GM15510 (cell line): ENCODE measurements around the gene CBX8.

ENCODE experiments used
- POLR2A ChIP-seq: IDR thresholded peaks from 3 replicates; pipeline ENCODE4 v1.6.1; 2011; ENCODE audit warnings: borderline replicate concordance; ENCODE audit not compliant: insufficient read length; ENCODE audit errors: extremely low read depth

The CBX8 gene

DNA sequence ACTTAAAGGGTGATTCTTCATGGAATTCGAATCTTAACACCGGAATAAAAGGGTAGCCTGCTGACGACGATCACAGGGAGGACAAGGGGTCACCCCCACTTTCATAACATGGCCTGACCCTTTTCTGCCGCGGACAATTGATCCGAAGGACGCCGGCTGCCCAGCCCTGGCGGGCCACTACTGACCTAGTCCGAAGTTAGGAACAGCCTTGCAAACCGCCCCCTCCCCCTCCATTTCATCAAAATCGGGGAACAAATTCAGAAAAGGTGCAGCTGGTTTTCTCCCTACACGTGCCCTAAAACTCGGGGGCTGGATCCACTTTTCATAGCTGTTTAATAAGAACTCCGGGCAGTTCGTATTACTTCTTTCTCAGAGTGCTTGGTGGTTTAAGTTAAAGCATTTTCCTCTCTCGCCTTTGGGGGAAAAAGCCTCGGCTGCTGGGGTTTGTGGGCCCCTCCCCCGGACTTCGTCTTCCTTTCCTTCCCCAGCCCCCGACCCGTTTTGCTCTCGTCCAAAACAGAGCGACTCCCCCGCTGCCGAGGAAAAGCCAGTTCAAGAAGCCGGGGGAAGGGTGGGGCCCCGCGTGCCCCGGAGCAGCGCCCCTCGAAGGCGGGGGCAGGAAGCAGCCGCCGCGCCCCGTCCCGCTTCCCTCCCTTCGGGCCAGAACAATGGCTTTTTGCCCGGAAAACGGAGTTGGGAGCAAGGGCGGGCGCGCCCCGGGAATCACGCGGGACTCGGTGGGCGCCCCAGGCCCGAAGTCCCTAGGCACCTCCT, 19.6 kb downstream of the CBX8 start:
- no peak for TF ChIP-seq POLR2A

DNA sequence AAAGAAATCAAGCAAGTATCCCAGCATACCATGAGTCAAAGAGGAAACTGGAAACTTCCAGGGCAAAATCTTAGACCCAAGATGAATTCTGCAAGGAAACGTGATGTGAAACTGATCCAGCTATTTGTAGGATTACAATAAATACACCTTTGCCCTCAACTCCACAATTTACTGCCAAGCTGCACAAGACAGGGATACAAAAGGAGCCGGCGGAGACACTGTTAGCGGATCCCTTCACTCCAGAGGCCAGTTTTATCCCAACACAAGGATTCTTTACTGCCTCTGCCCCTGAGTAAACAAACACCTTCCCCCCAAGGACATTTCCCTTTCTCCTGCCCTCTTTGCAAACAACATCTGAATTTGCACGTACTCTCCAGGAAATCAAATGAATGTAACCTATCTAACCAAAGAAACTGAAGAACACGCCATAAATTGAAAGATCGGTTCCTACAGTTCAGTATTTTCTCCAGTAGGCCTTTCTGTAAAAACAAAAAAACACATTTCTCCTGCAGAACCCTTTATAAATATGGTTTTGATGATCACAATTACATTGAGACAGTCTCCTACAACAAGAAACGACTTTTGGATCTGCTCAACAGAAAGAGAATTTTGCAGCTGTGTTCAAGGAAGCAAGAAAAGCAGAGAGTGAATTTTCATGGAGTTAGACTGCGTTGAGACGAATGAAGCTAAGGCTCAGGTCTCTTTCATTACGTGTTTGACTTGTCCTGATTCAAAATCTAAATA, 20.3 kb downstream of the CBX8 start:
- no peak for TF ChIP-seq POLR2A

DNA sequence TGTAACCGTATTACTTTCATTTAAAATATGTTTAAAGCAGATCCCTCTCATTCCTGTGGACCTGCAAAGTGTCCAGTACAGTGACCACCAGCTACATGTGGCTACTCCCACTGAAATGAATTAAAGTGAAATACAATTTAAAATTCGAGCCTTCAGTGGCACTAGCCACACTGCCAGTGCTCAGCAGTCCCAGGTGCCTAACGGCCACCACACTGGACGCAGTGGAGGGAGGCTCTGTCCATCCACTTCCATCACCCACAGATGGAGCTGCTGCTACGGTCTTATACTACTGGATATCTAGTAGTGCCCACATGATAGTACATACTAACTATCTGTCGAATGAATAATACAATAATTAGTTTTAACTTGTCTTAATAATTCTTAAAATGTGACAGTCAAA, 21.2 kb downstream of the CBX8 start:
- no peak for TF ChIP-seq POLR2A

DNA sequence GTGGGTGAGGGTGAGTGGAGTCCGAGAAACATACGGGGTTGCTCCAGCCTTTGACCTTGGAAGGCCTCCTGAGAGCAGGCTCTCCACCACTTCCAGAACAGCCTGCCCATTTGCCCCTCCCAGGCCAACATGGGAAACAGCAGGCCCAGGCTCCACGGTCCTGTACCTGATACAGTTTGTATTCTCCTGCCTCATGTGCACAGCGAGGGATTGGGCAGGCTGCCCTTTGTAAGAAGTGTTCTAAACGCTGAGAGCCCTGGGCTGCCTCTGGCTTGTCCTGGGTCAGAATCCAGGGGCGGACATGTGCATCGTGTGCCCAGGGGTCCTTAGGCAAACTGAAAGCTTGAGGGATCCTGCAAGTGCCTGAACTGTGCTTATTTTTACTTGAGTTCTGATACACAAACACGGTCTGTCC, 22.3 kb downstream of the CBX8 start:
- no peak for TF ChIP-seq POLR2A

DNA sequence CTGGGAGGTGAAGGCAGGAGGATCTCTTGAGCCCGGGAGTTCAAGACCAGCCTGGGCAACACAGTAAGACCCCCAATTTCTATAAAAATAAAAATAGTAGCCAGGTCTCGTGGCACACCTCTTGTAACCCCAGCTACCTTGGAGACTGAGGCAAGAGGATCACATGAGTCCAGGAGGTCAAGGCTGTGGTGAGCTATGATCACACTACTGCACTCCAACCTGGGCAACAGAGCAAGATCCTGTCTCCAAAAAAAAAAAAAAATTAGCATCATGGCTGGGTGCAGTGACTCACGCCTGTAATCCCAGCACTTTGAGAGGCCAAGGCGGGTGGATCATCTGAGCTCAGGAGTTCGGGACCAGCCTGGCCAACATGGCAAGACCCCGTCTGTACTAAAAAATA, 25.6 kb downstream of the CBX8 start:
- no peak for TF ChIP-seq POLR2A

DNA sequence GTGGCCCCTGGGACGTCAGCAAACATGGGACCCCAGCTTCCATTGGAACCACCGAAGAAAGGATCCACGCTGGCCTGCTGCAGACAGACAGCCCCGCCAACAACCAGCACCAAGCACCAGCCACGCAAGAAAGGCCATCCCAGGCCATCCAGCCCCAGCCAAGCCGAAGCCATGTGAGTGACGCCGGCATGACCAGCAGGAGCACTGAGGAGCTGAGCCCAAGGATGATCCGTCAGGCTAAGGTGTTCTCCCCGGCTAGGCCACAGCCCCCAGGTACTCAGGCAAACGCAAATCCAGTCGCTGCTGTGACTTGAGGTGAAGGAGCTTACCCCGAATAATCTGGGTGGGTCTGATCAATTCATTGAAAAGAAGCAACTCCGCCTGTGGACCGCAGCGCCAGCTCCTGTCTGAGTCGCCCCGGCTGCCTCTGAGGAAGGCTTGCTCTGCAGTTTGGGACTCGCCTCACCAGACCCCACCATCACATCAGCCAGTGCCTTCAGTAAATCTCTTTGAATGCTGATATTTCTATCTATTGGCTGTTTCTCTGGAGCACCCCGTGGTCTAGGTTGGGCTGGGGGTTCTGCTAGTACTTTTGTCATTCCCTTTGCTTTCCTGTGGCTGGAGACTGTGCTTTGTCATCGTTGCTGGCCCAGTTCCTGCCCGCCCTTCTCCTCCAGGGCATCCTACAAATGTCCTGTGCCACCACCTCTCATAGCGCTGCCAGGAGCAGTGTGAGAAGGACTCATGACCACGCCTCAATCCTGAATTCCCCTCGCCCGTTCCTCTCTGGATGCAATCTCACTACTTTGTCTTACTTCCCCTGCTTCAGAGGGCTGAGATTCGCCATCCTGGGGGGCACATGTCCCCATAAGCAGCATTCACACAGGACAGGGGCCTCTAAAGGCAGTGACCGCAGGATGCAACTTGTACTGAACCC, 27.0 kb downstream of the CBX8 start:
- TF ChIP-seq POLR2A, result no peak

DNA sequence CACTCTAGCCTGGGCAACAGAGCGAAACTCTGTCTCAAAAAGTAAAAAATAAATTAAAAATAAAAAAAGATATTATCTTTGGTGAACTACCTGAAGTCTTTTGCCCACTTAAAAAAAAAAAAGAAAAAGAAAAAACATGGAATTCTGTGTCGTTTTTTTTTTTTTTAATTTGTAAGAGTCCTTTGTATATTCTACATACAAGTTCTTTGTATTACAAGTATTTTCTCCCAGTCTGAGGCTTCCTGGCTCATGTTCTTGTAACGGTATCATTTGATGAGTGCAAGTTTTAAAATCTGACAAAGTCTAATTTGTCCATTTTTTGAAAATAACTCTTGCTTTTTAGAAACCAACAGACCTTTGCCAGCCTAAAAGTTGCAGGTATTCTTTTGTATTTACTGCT, 31.2 kb downstream of the CBX8 start:
- TF ChIP-seq POLR2A, result no peak

DNA sequence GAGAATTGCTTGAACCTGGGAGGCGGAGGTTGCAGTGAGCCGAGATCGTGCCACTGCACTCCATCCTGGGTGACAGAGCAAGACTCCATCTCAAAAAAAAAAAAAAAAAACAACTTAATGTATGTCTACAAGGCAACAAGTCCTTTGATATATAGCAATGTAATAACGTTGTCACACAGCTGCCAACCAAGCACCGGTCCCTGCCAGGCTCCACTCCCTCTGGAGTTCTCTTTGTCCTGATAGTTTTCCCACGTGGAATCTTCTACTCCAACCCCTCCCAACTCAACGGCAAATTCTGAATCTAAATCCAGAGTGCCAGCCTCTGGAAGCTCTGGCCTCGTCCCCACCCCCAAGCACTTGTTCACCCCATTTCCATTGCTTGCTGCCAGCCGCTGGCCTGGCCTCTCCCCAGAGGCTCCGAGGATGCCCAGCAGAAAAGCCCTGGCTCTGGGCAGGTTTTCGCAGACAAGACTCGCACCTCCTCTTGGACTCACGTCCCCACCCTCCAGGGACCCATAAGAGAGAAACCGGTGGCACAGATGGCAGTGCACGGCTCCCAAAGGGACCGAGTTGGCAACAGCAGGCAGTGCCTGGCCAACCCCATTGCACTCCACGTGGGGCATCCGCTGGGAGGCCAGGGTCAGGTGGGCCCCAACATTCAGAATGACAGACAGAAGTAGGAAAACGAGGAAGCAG, 34.8 kb downstream of the CBX8 start:
- TF ChIP-seq POLR2A, result no peak

DNA sequence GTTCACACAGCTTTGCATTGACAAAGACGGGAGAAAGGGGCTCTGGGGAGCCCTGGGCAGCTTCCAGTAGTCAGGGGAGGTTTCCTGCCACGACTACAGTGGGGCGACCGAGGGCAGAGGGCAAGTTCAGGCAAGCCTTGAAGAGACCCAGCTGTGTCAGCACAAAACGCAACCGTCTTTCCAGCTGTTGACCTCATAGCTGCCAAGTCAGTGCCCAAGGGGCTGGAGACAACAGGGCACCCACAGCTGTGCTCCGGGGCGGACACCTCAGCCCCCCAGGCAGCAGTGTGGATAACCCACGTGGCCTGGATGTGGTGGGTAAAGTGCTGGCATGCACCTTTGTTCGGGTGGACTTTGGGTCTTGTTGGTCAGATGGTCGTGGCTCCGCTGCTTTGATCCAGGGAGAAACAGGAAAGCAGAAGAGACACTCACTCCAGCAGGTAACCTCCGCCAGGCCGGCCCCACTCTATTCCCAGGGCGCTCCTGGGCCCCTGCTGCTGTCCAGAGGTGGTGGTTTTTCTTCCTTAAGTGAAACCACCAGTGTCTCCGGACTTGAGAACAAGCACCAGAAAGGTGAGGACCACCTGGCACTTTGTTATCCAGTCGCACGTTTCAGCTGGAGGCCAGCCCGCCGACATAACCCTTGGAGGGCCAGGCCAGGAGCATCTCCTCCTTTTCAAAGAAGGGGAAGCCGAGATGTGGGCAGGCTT, 36.5 kb downstream of the CBX8 start:
- TF ChIP-seq POLR2A, result no peak

DNA sequence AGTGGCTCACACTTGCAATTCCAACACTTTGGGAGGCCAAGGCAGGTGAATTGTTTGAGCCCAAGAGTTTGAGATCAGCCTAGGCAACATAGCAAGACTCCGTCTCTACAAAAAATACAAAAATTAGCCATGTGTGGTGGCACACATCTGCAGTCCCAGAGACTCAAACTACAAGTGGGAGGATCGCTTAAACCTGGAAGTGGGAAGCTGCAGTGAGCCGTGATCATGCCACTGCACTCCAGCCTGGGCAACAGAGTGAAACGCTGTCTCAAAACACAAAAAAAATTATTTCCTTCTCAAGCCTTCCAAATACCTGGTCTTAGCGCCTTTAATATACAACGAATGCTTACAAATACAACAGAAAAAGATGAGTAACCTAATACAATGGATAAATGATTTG, 38.6 kb downstream of the CBX8 start:
- no peak for TF ChIP-seq POLR2A

DNA sequence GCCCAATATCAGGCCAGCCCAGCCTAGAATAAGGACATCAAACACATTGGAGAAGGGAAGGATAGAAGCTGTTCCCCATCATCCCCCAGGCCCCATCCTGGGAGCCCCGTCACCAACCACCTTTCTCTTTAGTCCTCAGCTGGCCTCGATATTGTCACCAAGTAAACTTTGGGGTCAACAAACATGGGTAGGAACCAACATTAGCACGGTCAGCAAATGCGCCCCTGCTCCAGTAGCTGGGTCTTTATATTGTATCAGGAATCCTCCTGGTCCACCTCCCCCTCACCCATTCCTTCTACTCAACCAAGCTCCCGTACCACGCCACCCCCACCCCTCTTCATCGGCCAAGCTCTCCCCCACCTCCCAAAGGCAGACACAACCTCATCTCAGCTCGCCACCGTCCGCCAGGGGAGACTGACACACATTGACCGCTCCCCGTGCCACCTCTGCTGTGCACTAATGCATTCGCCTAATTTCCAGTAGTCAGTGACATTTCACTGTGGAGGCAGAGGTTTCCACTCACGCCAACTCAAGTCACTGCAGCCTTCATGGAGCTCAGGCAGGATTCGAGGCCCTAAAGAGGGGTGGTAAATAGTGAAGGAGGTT, 39.6 kb downstream of the CBX8 start:
- TF ChIP-seq POLR2A, result no peak

DNA sequence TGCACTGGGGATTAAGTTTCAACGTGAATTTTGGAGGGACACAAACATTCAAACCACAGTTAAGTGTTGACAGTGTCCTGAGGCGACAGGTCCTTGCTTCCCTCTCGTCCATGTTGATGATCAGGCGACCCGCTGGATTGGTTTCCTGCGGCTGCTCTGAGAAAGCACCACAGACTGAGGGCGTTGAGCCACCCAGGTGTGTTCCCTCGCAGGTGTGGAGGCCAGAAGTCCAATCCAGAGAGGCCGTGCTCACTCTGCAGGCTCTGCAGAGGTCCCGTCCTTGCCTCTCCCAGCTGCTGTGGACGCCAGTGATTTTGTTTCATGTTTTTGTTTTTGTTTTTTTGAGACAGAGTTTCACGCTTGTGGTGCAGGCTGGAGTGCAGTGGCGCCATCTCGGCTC, 41.3 kb downstream of the CBX8 start:
- no peak for TF ChIP-seq POLR2A

DNA sequence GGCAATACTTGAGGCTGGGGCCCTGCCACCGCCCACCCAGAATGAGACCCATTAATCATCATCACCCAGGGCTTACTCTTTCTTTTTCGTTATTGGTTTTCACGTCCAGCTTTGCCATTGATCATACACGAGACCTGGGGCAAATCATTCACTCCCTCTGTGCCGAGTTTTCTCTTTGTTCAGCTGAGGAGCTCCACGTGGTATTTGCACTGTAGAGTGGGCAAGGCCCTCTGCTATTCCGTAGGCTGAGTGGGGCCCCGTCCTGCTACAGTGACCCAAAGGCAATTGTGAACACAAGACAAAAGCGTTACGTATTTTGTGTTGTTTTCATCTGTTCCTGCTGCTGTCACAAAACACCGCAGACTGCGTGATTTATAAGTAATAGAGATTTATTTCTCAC, 42.5 kb downstream of the CBX8 start:
- TF ChIP-seq POLR2A, result no peak
